Fibroblast of skin of left quadriceps (primary cell): ENCODE measurements around the gene CTCFL.
"Not testable (repeated sequence)": the region's sequence is repeated elsewhere in the genome, so short reads cannot be mapped to it uniquely, and the experiment has no call there.

Experiments
- DNase-seq, 2 experiments: peaks; one replicate each; pipeline ENCODE4 v3.0.0-alpha.2; 2013; ENCODE audit warnings: low read depth in 2 of 2

The CTCFL gene

GRCh38 chr20:57508831-57509230 is 16.1 kb downstream of the CTCFL start:
- no peak for DNase-seq

DNA sequence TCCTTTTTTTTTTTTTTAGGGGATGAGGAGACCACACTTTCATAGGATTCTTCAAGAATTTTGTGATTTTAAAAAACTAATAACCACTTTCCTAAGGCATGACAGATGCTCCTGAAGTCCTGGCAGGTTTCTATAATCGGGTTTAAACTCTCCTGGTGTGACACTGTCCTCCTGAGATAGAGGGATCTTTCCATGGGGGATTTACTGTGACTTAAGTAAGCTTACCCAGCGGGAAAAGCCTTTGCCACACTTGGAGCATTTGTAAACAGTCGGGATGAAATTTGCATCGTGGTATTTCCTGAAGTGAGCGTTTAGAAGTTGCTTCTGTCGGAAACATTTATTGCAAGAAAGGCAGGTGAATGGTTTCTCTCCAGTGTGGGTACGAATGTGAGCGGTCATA is 16.6 kb downstream of the CTCFL start:
- no peak for DNase-seq

DNA sequence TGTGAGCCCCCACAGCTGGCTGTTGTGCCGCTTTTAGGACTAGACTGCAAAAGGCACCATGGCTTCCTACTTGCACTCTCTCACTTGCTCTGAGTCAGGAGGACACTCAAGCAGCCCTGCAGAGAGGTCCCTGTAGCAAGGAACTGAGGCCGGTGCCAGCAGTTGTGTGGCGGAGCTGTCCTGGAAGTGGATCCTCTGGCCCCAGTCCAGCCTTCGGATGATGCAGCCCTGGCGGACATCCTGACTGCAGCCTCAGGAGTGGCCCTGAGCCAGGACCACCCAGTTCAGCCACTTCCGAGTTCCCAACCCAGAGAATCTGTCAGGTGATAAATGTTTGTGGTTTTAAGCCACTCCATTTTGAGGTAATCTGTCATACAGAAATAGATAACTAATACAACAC is 17.5 kb downstream of the CTCFL start:
- DNase-seq = no peak

DNA sequence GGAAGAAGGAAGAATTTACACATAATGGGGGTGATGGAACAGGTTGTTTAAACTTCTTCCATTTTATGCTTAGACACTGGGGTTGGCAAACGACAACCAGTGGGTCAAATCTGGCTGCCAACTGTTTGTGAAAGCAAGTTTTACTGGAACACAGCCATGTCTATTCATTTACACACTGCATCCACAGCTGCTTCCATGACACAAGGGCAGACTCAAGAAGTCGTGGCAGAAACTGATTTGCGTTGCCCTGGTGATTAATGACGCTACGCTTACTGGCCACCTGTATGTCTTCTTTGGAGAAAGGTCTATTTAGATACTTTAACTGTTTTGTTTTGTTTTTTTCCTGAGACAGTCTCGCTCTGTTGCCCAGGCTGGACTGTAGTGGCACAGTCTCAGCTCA is 19.0 kb downstream of the CTCFL start:
- DNase-seq = no peak

DNA sequence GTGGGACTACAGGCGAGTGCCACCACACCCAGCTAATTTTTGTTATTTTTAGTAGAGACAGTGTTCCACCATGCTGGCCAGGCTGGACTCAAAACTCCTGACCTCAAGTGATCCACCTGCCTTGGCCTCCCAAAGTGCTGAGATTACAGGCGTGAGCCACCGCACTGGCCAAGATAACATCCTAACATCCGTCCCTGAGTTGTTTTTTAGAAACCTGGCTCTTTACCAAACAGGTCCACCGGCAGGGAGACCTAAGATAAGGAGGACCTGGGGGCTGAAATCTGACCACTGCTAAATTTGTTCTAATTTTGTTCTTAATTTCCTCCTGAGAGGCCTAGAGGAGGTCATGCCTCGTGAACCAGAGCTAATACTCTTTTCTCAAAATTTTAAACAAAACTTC is 20.5 kb downstream of the CTCFL start:
- DNase-seq = no peak

- DNase-seq = no peak
These were observed 21.8 kb downstream of the CTCFL start for GRCh38 chr20:57503035-57503658.

GRCh38 chr20:57502336-57502700 is 22.6 kb downstream of the CTCFL start:
- DNase-seq = no peak

- peak in 1 of 2 experiments; percentile 4 for DNase-seq
These were observed 23.2 kb downstream of the CTCFL start for GRCh38 chr20:57501461-57502335.

DNA sequence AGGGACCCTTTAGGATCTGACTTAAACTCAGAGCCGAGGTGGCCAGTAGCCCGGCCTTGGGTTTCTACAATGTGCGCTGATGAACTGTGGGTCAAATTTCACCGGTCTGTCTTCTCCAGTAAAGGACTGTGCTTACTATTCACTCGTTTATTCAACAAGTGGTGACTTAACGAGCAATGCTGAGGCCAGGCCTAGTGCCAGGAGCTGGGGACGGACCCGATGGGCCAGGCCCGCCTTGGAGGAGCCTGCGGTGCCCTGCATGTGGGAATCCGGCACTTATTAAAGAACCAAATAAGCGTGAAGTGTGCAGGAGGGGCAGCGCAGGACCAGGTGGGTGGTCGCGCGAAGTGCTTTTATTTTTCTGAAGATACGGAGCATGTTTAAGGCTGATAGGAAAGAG is 24.0 kb downstream of the CTCFL start:
- DNase-seq = no peak

GRCh38 chr20:57500235-57500634 is 24.7 kb downstream of the CTCFL start:
- DNase-seq = no peak

GRCh38 chr20:57499676-57500075 is 25.3 kb downstream of the CTCFL start:
- no peak for DNase-seq

DNA sequence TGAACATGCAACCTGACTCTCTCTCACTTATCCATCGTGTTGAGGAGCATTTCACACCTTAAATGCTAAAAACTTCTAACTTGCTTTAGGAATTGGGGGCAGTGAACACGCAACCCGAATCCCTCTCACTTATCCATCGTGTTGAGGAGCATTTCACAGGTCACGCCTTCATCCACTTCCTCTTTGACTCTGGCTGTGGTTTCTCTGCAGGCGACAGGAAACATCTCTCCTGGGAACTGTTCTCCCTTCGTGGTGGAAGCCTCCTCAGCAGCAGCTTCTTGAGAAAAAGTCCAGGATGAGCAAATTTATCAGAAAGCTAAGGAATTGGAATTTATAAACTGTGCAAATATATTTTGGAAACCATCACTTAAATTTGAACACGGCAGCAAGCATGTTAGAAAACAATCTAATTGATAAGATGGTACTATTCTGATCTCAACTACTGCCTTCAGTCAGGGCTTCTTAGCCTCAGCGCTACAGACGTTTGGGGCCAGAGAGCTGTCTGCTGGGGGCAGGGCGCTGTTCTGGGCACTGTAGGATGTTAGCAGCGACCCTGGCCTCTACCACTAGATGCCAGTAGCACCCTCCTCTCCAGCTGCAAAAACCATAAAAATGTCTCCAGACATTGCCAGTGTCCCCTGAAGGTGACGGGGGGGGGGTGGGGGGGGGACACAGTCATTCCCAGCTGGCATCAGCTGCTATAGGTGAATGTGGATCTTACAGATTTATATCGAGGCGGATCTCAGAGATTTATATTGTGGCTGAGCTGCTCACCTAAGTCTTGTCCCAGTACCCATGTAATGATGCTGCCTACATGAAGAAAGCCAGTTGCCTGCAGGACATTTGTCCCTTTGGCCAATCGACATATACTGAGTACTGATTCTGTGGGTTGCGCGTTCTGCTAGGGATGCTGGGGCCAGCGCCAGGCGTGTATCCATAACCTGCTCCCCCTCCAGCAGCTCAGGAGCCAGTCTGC is 26.2 kb downstream of the CTCFL start:
- no peak for DNase-seq

DNA sequence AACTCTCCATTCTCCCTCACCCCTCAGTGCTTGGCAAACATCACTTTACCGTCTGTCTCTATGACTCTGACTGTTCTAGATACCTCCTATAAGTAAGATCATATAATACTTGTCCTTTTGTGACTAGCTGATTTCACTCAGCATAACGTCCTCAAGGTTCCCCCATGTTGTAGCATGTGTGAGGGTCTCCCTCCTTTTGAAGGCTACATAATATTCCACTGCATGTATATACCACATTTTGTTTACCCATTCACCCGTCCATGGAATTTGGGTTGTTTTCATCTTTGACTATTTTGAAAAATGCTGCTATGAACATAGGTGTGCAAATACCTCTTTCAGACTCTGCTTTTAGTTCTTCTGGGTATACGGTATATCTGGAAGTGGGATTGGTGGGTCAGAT is 28.3 kb downstream of the CTCFL start:
- no peak for DNase-seq

DNA sequence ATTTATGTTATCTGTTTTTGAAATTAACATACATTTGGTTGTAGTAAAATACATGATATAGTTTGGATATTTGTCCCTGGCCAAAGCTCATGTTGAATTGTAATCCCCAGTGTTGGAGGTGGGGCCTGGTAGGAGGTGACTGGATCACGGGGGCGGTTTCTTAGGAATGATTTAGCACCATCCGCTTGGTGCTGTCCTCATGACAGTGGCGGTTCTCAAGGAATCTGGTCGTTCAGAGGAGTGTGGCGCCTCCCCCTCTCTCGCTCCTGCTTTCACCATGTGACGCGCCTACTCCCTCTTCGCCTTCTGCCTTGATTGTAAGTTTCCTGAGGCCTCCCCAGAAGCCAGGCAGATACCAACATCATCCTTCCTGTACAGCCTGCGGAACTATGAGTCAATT is 29.0 kb downstream of the CTCFL start:
- DNase-seq = no peak

GRCh38 chr20:57493091-57493615 is 31.8 kb downstream of the CTCFL start:
- DNase-seq = no peak

DNA sequence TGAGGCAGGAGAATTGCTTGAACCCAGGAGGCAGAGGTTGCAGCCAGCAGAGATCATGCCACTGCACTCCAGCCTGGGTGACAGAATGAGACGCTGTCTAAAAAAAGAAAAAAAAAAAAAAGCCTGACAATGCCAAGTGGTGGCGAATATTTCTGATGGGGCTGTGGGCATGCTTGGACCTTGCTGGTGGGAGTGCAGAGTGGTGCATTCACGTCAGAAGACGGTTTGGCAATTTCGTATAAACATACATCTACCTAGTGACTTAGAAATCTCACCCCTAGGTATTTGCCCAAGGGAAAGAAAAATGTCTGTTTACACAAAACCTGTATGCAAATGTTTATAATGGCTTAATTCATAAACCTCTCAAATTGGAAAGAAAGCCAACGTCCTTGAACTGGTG is 33.6 kb downstream of the CTCFL start:
- DNase-seq = no peak

- DNase-seq = not testable (repeated sequence)
These were observed 36.7 kb downstream of the CTCFL start for GRCh38 chr20:57488277-57488676.

DNA sequence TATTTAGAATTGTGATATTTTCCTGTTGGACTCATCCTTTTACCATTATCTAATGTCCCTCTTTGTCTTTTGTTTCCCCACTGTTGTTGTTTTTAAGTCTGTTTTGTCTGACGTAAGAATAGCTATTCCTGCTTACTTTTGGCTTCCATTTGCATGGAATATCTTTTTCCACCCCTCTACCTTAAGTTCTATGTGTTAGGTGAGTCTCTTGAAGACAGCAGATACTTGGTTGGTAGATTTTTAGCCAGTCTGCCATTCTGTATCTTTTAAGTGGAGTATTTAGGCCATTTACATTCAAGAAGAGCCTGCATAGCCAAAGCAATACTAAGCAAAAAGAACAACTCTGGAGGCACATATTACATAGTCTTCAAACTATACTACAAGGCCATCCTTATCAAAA is 39.2 kb downstream of the CTCFL start:
- no peak for DNase-seq

- no peak for DNase-seq
These were observed 40.2 kb downstream of the CTCFL start for GRCh38 chr20:57484772-57485171.

DNA sequence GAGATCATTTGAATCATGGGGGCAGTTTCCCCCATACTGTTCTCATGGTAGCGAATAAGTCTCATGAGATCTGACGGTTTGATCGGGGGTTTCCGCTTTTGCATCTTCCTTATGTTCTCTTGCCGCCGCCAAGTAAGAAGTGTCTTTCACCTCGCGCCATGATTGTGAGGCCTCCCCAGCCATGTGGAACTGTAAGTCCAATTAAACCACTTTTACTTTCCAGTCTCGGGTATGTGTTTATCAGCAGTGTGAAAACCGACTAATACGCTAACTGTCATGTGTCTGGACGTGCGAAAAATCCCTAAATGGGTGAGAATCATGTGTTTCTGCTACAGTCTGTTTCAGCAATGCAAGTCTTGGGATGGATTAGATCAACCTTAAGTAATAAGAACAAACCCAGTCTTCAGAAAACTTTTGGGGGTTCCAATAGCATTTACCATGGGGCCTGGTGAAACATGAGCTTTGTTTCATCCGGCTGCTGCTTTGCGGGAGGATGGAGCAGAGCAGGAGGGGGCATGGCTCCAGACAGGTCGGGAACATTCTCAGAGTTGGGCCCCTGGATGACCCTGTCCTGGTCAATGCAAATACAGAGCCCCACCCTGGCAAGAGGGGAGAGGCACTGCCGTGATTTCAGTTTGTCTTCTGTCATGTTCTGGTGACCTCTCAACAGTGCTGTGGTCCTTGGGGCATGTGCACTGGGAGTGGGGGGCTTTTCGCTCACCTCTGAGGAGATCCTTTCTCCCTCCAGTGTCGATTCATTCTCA is 41.5 kb downstream of the CTCFL start:
- DNase-seq = no peak

DNA sequence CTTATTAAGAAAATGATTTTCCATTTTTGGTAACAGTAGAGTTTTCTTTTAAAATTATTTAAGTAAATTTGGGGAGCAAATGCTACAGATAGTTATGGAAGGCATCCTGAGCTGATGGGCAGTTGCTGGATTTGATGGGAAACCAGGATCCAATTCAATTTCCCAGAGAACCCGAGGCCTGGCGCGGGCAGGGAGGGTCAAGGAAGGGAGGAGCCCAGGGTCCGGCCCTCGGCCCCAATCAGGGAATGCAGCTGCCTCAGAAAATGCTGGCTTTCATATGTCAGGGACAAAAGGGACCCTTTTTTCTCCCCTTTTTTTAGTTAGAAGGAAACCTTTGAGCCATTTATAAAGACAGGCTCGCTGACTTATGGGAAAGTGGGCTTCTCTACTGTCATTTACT is 42.1 kb downstream of the CTCFL start:
- no peak for DNase-seq
